H1 (cell line): Measurements from ENCODE around the gene FJX1. TPM values are rescaled to one million over a fixed set of nuclear protein-coding genes. Genes with fewer than 3 reads are reported as not detected.

Experiments used
- CTCF ChIA-PET: fragments of 300-600 bp; sonication (Branson Sonifier 250); formaldehyde crosslinking; loops from one replicate; lab custom pipeline; 2021; ENCODE audit not compliant: partially characterized antibody; lab: Charles Lee
- POLR2A ChIA-PET: fragments of 300-600 bp; sonication (Branson Sonifier 250); formaldehyde crosslinking; loops from one replicate; lab custom pipeline; 2021; ENCODE audit warnings: inconsistent platforms; ENCODE audit not compliant: partially characterized antibody; lab: Charles Lee
- DNase-seq, 2 experiments: peaks; one replicate each; pipeline versions ENCODE4 v3.0.0 to v3.0.0-alpha.2; 2010 to 2022; ENCODE audit warnings: low spot score in 2 of 2, low read depth in 1 of 2, mixed read lengths in 1 of 2
- FAIRE-seq: peaks from 2 replicates; lab custom pipeline; 2011; peaks lifted over from hg19 to GRCh38; lab: Jason Lieb, UNC
- H2AFZ ChIP-seq: 2 replicates; pipeline ENCODE4 v1.8.1; 2012; ENCODE audit warnings: low read length, inconsistent platforms
- H2AK5ac ChIP-seq: 2 replicates; pipeline ENCODE4 v1.6.1; 2013; ENCODE audit warnings: low read depth, low read length
- H2BK120ac ChIP-seq: replicated peaks from 2 replicates; pipeline ENCODE3; 2013; ENCODE audit warnings: low read depth, low read length, inconsistent platforms
- H2BK12ac ChIP-seq: 2 replicates; pipeline ENCODE4 v1.6.1; 2013; ENCODE audit warnings: low read depth, low read length
- H2BK15ac ChIP-seq: 2 replicates; pipeline ENCODE4 v1.6.1; 2013; ENCODE audit warnings: low read length
- H2BK20ac ChIP-seq: 2 replicates; pipeline ENCODE4 v1.6.1; 2013; ENCODE audit warnings: low read length
- H2BK5ac ChIP-seq: 2 replicates; pipeline ENCODE4 v1.6.1; 2013; ENCODE audit warnings: low read depth, low read length
- H3K14ac ChIP-seq: 2 replicates; pipeline ENCODE4 v1.6.1; 2013; ENCODE audit warnings: inconsistent platforms; ENCODE audit not compliant: insufficient read length
- H3K18ac ChIP-seq: 2 replicates; pipeline ENCODE4 v1.6.1; 2013; ENCODE audit warnings: low read length; ENCODE audit errors: extremely low read depth
- H3K23ac ChIP-seq: 2 replicates; pipeline ENCODE4 v1.6.1; 2013; ENCODE audit warnings: inconsistent platforms; ENCODE audit not compliant: insufficient read length
- H3K23me2 ChIP-seq: 2 replicates; pipeline ENCODE4 v1.6.1; 2013; ENCODE audit warnings: low read depth, low read length
- H3K27ac ChIP-seq: 2 replicates; pipeline ENCODE4 v1.6.1; 2011; ENCODE audit warnings: low read depth, low read length, inconsistent platforms
- H3K27me3 ChIP-seq, 4 experiments: replicated peaks in 1 of 4; 1 replicate in 1 of 4; 2 replicates in 3 of 4; pipeline versions ENCODE4 v1.6.1 to v1.8.1; 2011 to 2013; ENCODE audit warnings: low read length in 3 of 4, mild to moderate bottlenecking in 3 of 4, inconsistent platforms in 2 of 4, mixed read lengths in 2 of 4, moderate library complexity in 1 of 4; ENCODE audit not compliant: control insufficient read depth in 3 of 4, insufficient read depth in 3 of 4; ENCODE audit errors: extremely low read depth in 1 of 4
- H3K36me3 ChIP-seq, 4 experiments: 2 replicates each; pipeline versions ENCODE4 v1.6.1 to v1.8.1; 2011 to 2013; ENCODE audit warnings: mild to moderate bottlenecking in 4 of 4, low read length in 3 of 4, moderate library complexity in 2 of 4, control low read depth in 1 of 4, inconsistent platforms in 1 of 4; ENCODE audit not compliant: insufficient read depth in 4 of 4, control insufficient read depth in 2 of 4
- H3K4ac ChIP-seq: replicated peaks from 2 replicates; pipeline ENCODE3; 2013; ENCODE audit warnings: low read length, low read depth, mixed read lengths, inconsistent platforms; ENCODE audit not compliant: insufficient read length
- H3K4me1 ChIP-seq, 4 experiments: replicated peaks in 1 of 4; 1 replicate in 1 of 4; 2 replicates in 3 of 4; pipeline versions ENCODE4 v1.6.1 to v1.8.1; 2011 to 2013; ENCODE audit warnings: low read length in 3 of 4, inconsistent platforms in 2 of 4, mixed read lengths in 1 of 4; ENCODE audit not compliant: insufficient read depth in 4 of 4, control insufficient read depth in 3 of 4
- H3K4me2 ChIP-seq, 2 experiments: 2 replicates each; pipeline versions ENCODE4 v1.6.1 to v1.8.1; 2011 to 2013; ENCODE audit warnings: low read depth in 2 of 2, low read length in 2 of 2, control low read depth in 1 of 2, inconsistent platforms in 1 of 2, mild to moderate bottlenecking in 1 of 2; ENCODE audit not compliant: insufficient read depth in 1 of 2
- H3K4me3 ChIP-seq, 4 experiments: fragments of 200-600, 300-600 bp in 1 of 4; sonication (generic), shearing (Covaris generic), sonication (Bioruptor Twin) in 1 of 4; 2 replicates each; pipeline versions ENCODE4 v1.5.1 to v1.8.1; 2011 to 2016; ENCODE audit warnings: low read length in 4 of 4, low read depth in 3 of 4, control low read depth in 2 of 4, inconsistent platforms in 2 of 4, mild to moderate bottlenecking in 2 of 4, mixed read lengths in 1 of 4, moderate library complexity in 1 of 4; ENCODE audit not compliant: insufficient read depth in 2 of 4; ENCODE audit errors: extremely low read depth in 1 of 4
- H3K56ac ChIP-seq: replicated peaks from 2 replicates; pipeline ENCODE3; 2013; ENCODE audit warnings: low read depth, mild to moderate bottlenecking, mixed read lengths, low read length, inconsistent platforms; ENCODE audit not compliant: insufficient read length
- H3K79me1 ChIP-seq: 2 replicates; pipeline ENCODE4 v1.6.1; 2013; ENCODE audit warnings: low read depth, low read length, control low read depth
- H3K79me2 ChIP-seq, 2 experiments: 2 replicates each; pipeline versions ENCODE4 v1.6.1 to v1.8.1; 2012 to 2013; ENCODE audit warnings: low read length in 2 of 2, mild to moderate bottlenecking in 2 of 2, inconsistent platforms in 1 of 2; ENCODE audit not compliant: insufficient read depth in 2 of 2, control insufficient read depth in 1 of 2
- H3K9ac ChIP-seq, 4 experiments: replicated peaks in 1 of 4; 1 replicate in 1 of 4; 2 replicates in 3 of 4; pipeline versions ENCODE4 v1.6.1 to v1.8.1; 2011 to 2013; ENCODE audit warnings: low read depth in 3 of 4, low read length in 3 of 4, control low read depth in 2 of 4, mild to moderate bottlenecking in 2 of 4, moderate library complexity in 2 of 4, inconsistent platforms in 1 of 4; ENCODE audit errors: extremely low read depth in 1 of 4
- H3K9me3 ChIP-seq, 2 experiments: 2 replicates each; pipeline versions ENCODE4 v1.6.1 to v1.8.1; 2012 to 2013; ENCODE audit warnings: mild to moderate bottlenecking in 2 of 2, moderate library complexity in 2 of 2, control low read depth in 1 of 2, inconsistent platforms in 1 of 2, low read depth in 1 of 2, low read length in 1 of 2, mixed read lengths in 1 of 2; ENCODE audit not compliant: insufficient read depth in 2 of 2
- H4K20me1 ChIP-seq, 2 experiments: replicated peaks in 1 of 2; 2 replicates each; pipeline versions ENCODE3 to v1.8.1; 2011 to 2013; ENCODE audit warnings: inconsistent platforms in 2 of 2, low read length in 2 of 2, mild to moderate bottlenecking in 1 of 2; ENCODE audit not compliant: insufficient read depth in 2 of 2, control insufficient read depth in 1 of 2
- H4K5ac ChIP-seq: 2 replicates; pipeline ENCODE4 v1.6.1; 2013; ENCODE audit warnings: low read length, low read depth, mixed read lengths, inconsistent platforms; ENCODE audit not compliant: insufficient read length
- H4K8ac ChIP-seq: 2 replicates; pipeline ENCODE4 v1.8.0; 2013; ENCODE audit warnings: mild to moderate bottlenecking, moderate library complexity, low read length, inconsistent platforms; ENCODE audit not compliant: insufficient read depth; ENCODE audit errors: extremely low read depth
- H4K91ac ChIP-seq: replicated peaks from 2 replicates; pipeline ENCODE3; 2013; ENCODE audit warnings: low read length, mixed read lengths, inconsistent platforms; ENCODE audit not compliant: insufficient read length
- ASH2L ChIP-seq: fragments of 200-600, 300-600 bp; sonication (generic); IDR thresholded peaks from one replicate; pipeline ENCODE4 v1.7.1; 2017; ENCODE audit warnings: low read length
- CHD1 ChIP-seq: IDR thresholded peaks from 2 replicates; pipeline ENCODE4 v1.6.1; 2012; ENCODE audit warnings: low read depth, low read length, improper control_type of control experiment
- GTF2F1 ChIP-seq: IDR thresholded peaks from 2 replicates; pipeline ENCODE4 v1.6.1; 2012; ENCODE audit warnings: low read depth, low read length, improper control_type of control experiment, borderline replicate concordance
- HDAC2 ChIP-seq, 2 experiments: fragments of 300-600 bp in 1 of 2; sonication (generic) in 1 of 2; IDR thresholded peaks; 2 replicates each; pipeline ENCODE4 v1.6.1; 2011 to 2012; ENCODE audit warnings: low read depth in 2 of 2, low read length in 2 of 2, mild to moderate bottlenecking in 2 of 2, moderate library complexity in 2 of 2, borderline replicate concordance in 1 of 2, inconsistent platforms in 1 of 2
- KDM1A ChIP-seq: fragments of 200-600, 300-600 bp; sonication (generic); IDR thresholded peaks from 2 replicates; pipeline ENCODE4 v1.7.1; 2016; ENCODE audit warnings: mild to moderate bottlenecking, low read length, borderline replicate concordance
- NRF1 ChIP-seq: IDR thresholded peaks from 2 replicates; pipeline ENCODE4 v1.6.1; 2011; ENCODE audit warnings: mild to moderate bottlenecking, low read depth, low read length, improper control_type of control experiment
- POLR2A ChIP-seq, 2 experiments: IDR thresholded peaks; 1 replicate in 1 of 2; 2 replicates in 1 of 2; pipeline ENCODE4 v1.6.1; 2011; ENCODE audit warnings: low read depth in 2 of 2, low read length in 2 of 2, mild to moderate bottlenecking in 2 of 2; ENCODE audit errors: control extremely low read depth in 1 of 2
- POLR2AphosphoS5 ChIP-seq: IDR thresholded peaks from 2 replicates; pipeline ENCODE4 v1.6.1; 2011; ENCODE audit warnings: low read depth, low read length
- RXRA ChIP-seq: IDR thresholded peaks from 2 replicates; pipeline ENCODE4 v1.6.1; 2011; ENCODE audit warnings: low read depth, mild to moderate bottlenecking, low read length, moderate library complexity; ENCODE audit not compliant: insufficient read depth
- SAP30 ChIP-seq: fragments of 300-600 bp; sonication (generic); IDR thresholded peaks from 2 replicates; pipeline ENCODE4 v1.7.1; 2012; ENCODE audit warnings: low read length, moderate library complexity, mild to moderate bottlenecking, inconsistent platforms; ENCODE audit not compliant: insufficient read depth, insufficient replicate concordance
- SIN3A ChIP-seq, 2 experiments: IDR thresholded peaks in 1 of 2; conservative IDR thresholded peaks in 1 of 2; 2 replicates each; pipeline ENCODE4 v1.6.1; 2011 to 2012; ENCODE audit warnings: low read length in 2 of 2, improper control_type of control experiment in 1 of 2, low read depth in 1 of 2, mild to moderate bottlenecking in 1 of 2
- SP1 ChIP-seq: IDR thresholded peaks from 2 replicates; pipeline ENCODE4 v1.6.1; 2011; ENCODE audit warnings: low read depth, low read length
- TAF1 ChIP-seq: IDR thresholded peaks from 2 replicates; pipeline ENCODE4 v1.6.1; 2011; ENCODE audit warnings: mild to moderate bottlenecking, low read depth, low read length
- TCF12 ChIP-seq: IDR thresholded peaks from 2 replicates; pipeline ENCODE4 v1.6.1; 2011; ENCODE audit warnings: low read depth, mild to moderate bottlenecking, low read length
- WGBS, 2 experiments: shearing (Covaris generic) in 1 of 2; methylation state at CpG; one replicate each; pipeline versions ENCODE4 v1.1.6 to v1.1.7; 2013 to 2015; ENCODE audit warnings: low lambda C conversion rate in 2 of 2, mixed read lengths in 2 of 2, inconsistent platforms in 1 of 2, low coverage in 1 of 2, missing lambda C conversion rate in 1 of 2; ENCODE audit not compliant: insufficient replicate concordance in 2 of 2, insufficient coverage in 1 of 2, insufficient read length in 1 of 2; ENCODE audit errors: extremely low coverage in 1 of 2, missing lambda C conversion rate in 1 of 2; 5-methylcytosine and 5-hydroxymethylcytosine counted together
- polyA plus RNA-seq, 7 experiments: library from polyadenylated mRNA; depleted of rRNA in 3 of 7; stranded (reverse) in 5 of 7; unstranded in 2 of 7; fragments of >200 nt in 5 of 7; fragments of 200-250 nt in 2 of 7; gene quantifications; 1 replicate in 5 of 7; 2 replicates in 1 of 7; 4 replicates in 1 of 7; pipeline versions ENCODE4 v1.2.1 to v1.2.3, GENCODE V29; 2011 to 2013; ENCODE audit warnings: missing spikeins in 2 of 7, mixed read lengths in 2 of 7
- total RNA-seq: library from RNA; stranded (reverse); fragmentation: NEBNext Ultra II Directional; extraction: Animal tissue kit (Norgen Biotek cat#: 25700); gene quantifications from 2 replicates; pipeline ENCODE4 v1.2.1, GENCODE V29; 2021

Gene FJX1
- total and polyA plus RNA-seq, 2 of the 8 experiments (the other 6 are each of a cell fraction or from before 2014, with no cell fraction given): 6.3 to 13.3 TPM

DNA sequence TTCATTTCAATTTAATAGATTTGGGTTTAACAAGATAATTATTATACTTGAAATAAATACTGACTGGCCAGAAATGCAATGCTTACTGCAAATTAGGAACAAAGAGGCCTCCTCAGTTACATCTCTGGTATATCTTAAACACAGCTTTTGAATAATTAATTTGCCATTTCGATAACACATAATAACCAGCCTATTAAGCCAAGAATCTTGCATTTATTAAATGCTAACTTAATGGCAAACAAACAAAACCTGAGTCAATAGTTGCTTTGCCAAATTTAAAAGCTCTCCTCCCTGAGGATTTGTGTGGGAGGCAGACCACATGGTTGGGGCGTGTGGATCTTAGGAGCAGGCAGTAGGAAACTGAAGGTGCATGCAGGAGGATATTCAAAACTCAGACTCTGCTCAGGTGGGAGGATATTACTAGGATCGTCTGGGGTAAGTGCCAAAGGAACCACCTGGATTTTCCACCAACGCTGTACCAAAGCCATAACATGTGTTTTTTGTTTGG, 17.9 kb upstream of the FJX1 start:
- DNase-seq: no peak
- POLR2A ChIA-PET: no interaction called here
- H3K4me1 ChIP-seq: no peaks in the 10 kb centered on the region
- H3K4ac ChIP-seq: no peak overlapping the region
- H2AK5ac ChIP-seq: no peak overlapping the region
- CTCF ChIA-PET: no interaction called here
- H4K8ac ChIP-seq: no peak overlapping the region
- FAIRE-seq: no peak
- no peak overlapping the region for H3K14ac ChIP-seq
- no peak overlapping the region for H3K4me3 ChIP-seq
- H3K23me2 ChIP-seq: no peaks in the 10 kb centered on the region
- WGBS, 2 experiments: 88% methylated on average over 4 of the region's 4 CpGs; no CpG with 5 or more reads in 1 of the 2 experiments
- no peak overlapping the region for H3K4me2 ChIP-seq
- no peaks in the 10 kb centered on the region for H3K79me2 ChIP-seq
- no peak overlapping the region for H3K56ac ChIP-seq
- TF ChIP-seq SAP30: no peak
- no peak for TF ChIP-seq NRF1
- no peak for TF ChIP-seq POLR2AphosphoS5
- TF ChIP-seq POLR2A (IDR thresholded peaks at IDR 0.05; ENCODE audit: control extremely low read depth in 1 of 2, low read depth in 2 of 2, low read length in 2 of 2): no peak
- no peak for TF ChIP-seq CHD1
- TF ChIP-seq SIN3A (conservative IDR thresholded peaks at IDR 0.05 in 1 of 2, IDR thresholded peaks at IDR 0.05 in 1 of 2; ENCODE audit: low read depth in 1 of 2, low read length in 2 of 2): no peak
- no peak for TF ChIP-seq KDM1A
- no peak for TF ChIP-seq SP1
- no peak for TF ChIP-seq HDAC2 (IDR thresholded peaks at IDR 0.05; ENCODE audit: borderline replicate concordance in 1 of 2, low read depth in 2 of 2, low read length in 2 of 2)
- no peak for TF ChIP-seq TCF12
- TF ChIP-seq ASH2L: no peak
- no peak for TF ChIP-seq GTF2F1
- TF ChIP-seq TAF1: no peak
- TF ChIP-seq RXRA: no peak
- TF ChIP-seq, all 59 proteins: peak for 0
- Histone ChIP-seq H4K5ac (no peak overlapping the region), H2BK20ac (no peak overlapping the region), H2BK120ac (no peak overlapping the region), H4K20me1 (no peaks in the 10 kb centered on the region), H3K18ac (no peak overlapping the region), H3K36me3 (no peaks in the 10 kb centered on the region), H2BK12ac (no peak overlapping the region), H2AFZ (no peak overlapping the region), H3K23ac (no peak overlapping the region), H3K9me3 (no peaks in the 10 kb centered on the region), H3K9ac (no peak overlapping the region), H3K27ac (no peak overlapping the region), H2BK15ac (no peak overlapping the region), H3K27me3 (no peaks in the 10 kb centered on the region), H4K91ac (no peak overlapping the region), H2BK5ac (no peak overlapping the region), H3K79me1 (no peaks in the 10 kb centered on the region)
